Measurements from ENCODE around the gene RREB1.

GRCh38 chr6:7145885-7146828, 38.4 kb downstream of the RREB1 start:
- TF ChIP-seq CTCF (IDR thresholded peaks at IDR 0.05; ENCODE audit: low read depth, low read length, poor library complexity, severe bottlenecking), result no peak
- TF ChIP-seq EZH2phosphoT487 (IDR thresholded peaks at IDR 0.05; ENCODE audit: borderline replicate concordance, low read length), result no peak
